ENCODE measurements around the gene CHRND. TPM values are rescaled to one million over a fixed set of nuclear protein-coding genes. Genes with fewer than 3 reads are reported as not detected.
A peak's percentile ranks its signal among the peaks of the same experiment; 100 is the strongest.

CHRND gene
- total and polyA plus RNA-seq, 2 of the 13 experiments (the other 11 are each of a cell fraction or from before 2014, with no cell fraction given), result 0.18 TPM; not detected in 1

- in situ Hi-C loops (cut with HindIII; ENCODE audit: extremely low pct_ligation_motif_present, low pct_unique_long_range_greater_than_20kb), result no loop called here
- DNase-seq (ENCODE audit: low spot score) (no peak), ATAC-seq (no peak), FAIRE-seq (no peak)
- BruUV-seq (replicated peaks), result no TSS peak
- H3K4me2 ChIP-seq (ENCODE audit: low read depth, low read length), result no peak overlapping the region
- H3K79me2 ChIP-seq (ENCODE audit: insufficient read depth, low read length), result no peaks in the 10 kb centered on the region
- TF ChIP-seq ZNF770 (CRISPR knock-in tag; IDR thresholded peaks at IDR 0.05) (peak; percentile 45; the same call in 1 of the 2 replicates), ZNF205 (CRISPR knock-in tag; IDR thresholded peaks at IDR 0.05) (no peak), KDM1A (CRISPR knock-in tag; IDR thresholded peaks at IDR 0.05) (no peak), ZNF501 (CRISPR knock-in tag; IDR thresholded peaks at IDR 0.05) (no peak)
- no peaks in the 10 kb centered on the region for H4K20me1 ChIP-seq (ENCODE audit: insufficient read depth, low read length)
- H3K36me3 ChIP-seq (replicated peaks in 1 of 2; ENCODE audit: control insufficient read depth in 1 of 2, insufficient read depth in 2 of 2, low read length in 2 of 2), result no peaks in the 10 kb centered on the region
- 21% methylated on average over 30 of the region's 30 CpGs for WGBS (ENCODE audit: low lambda C conversion rate)
- ChIA-PET POLR2A (no interaction called here), CTCF (ENCODE audit: low intra/inter-chr PET ratio, low total read pairs) (no interaction called here)
- no peak overlapping the region for H3K27ac ChIP-seq (ENCODE audit: extremely low read length, insufficient read depth, low read length)
- no peaks in the 10 kb centered on the region for H3K9me3 ChIP-seq (ENCODE audit: low read length)
- H3K4me3 ChIP-seq (replicated peaks in 1 of 3; ENCODE audit: insufficient read depth in 1 of 3, low read depth in 2 of 3, low read length in 3 of 3), result no peak overlapping the region
- intact Hi-C loops (cut with micrococcal nuclease; ENCODE audit: unreplicated experiment), result no loop called here
- H2AFZ ChIP-seq (ENCODE audit: low read length), result no peak overlapping the region
- no peaks in the 10 kb centered on the region for H3K4me1 ChIP-seq (ENCODE audit: insufficient read depth, low read length)
- H3K27me3 ChIP-seq (ENCODE audit: control insufficient read depth in 1 of 2, insufficient read depth in 2 of 2, low read length in 2 of 2), result peaks cover 25 to 92% of the 10 kb centered on the region in 2 experiments
- no peak overlapping the region for H3K9ac ChIP-seq (ENCODE audit: insufficient read depth, low read depth, low read length)
Observed at GRCh38 chr2:232490221-232491138, 35.5 kb upstream of the CHRND start.
